Stimulated activated CD8-positive, alpha-beta memory T cell treated with anti-CD3 and anti-CD28 coated beads, Interleukin-4, amount 100 ng/mL, for 48 hours (primary cell): ENCODE results near the gene PRPF40A.
"Not testable (repeated sequence)": the region's sequence is repeated elsewhere in the genome, so short reads cannot be mapped to it uniquely, and the experiment has no call there.

Experiments
- DNase-seq: peaks from one replicate; pipeline ENCODE4 v3.0.0-alpha.2; 2020

The PRPF40A gene

GRCh38 chr2:152717228-152718075 lies at the start of gene PRPF40A:
Gene PRPF40A, minus strand, starts transcription at chr2:152717461. Its CDS starts 22 bp downstream, at chr2:152717439.
- DNase-seq: peak; percentile 98

- no peak for DNase-seq
These were observed 49.7 kb upstream of the PRPF40A start for GRCh38 chr2:152766928-152767327.

GRCh38 chr2:152763651-152764050 lies 46.4 kb upstream of the PRPF40A start:
- DNase-seq: no peak

GRCh38 chr2:152763208-152763607 lies 45.9 kb upstream of the PRPF40A start:
- DNase-seq: not testable (repeated sequence)

- DNase-seq: no peak
These were observed 44.9 kb upstream of the PRPF40A start for GRCh38 chr2:152762202-152762601.

- DNase-seq: no peak
These were observed 44.0 kb upstream of the PRPF40A start for GRCh38 chr2:152761214-152761613.

- no peak for DNase-seq
These were observed 42.2 kb upstream of the PRPF40A start for GRCh38 chr2:152759290-152760072.

GRCh38 chr2:152755029-152755428 lies 37.8 kb upstream of the PRPF40A start:
- no peak for DNase-seq

GRCh38 chr2:152747751-152748150 lies 30.5 kb upstream of the PRPF40A start:
- DNase-seq: not testable (repeated sequence)

GRCh38 chr2:152743002-152743401 lies 25.7 kb upstream of the PRPF40A start:
- no peak for DNase-seq

GRCh38 chr2:152740743-152741328 lies 23.6 kb upstream of the PRPF40A start:
- no peak for DNase-seq

- DNase-seq: not testable (repeated sequence)
These were observed 22.4 kb upstream of the PRPF40A start for GRCh38 chr2:152739705-152740104.

GRCh38 chr2:152738438-152738837 lies 21.2 kb upstream of the PRPF40A start:
- DNase-seq: no peak

GRCh38 chr2:152737509-152737908 lies 20.2 kb upstream of the PRPF40A start:
- DNase-seq: not testable (repeated sequence)

- DNase-seq: no peak
These were observed 13.5 kb upstream of the PRPF40A start for GRCh38 chr2:152730591-152731333.

GRCh38 chr2:152729844-152730243 lies 12.6 kb upstream of the PRPF40A start:
- no peak for DNase-seq

- DNase-seq: no peak
These were observed 6.7 kb upstream of the PRPF40A start for GRCh38 chr2:152723918-152724317.

GRCh38 chr2:152722639-152723038 lies 5.4 kb upstream of the PRPF40A start:
- not testable (repeated sequence) for DNase-seq

- DNase-seq: no peak
These were observed 3.5 kb upstream of the PRPF40A start for GRCh38 chr2:152720794-152721193.

GRCh38 chr2:152718909-152719645 lies 1.8 kb upstream of the PRPF40A start:
- DNase-seq: no peak

- peak; percentile 94 for DNase-seq
These were observed 1.0 kb upstream of the PRPF40A start, which contains the start of gene ARL6IP6 for GRCh38 chr2:152718076-152718908. Gene ARL6IP6, plus strand, starts transcription at chr2:152718620. Its CDS starts 5 bp downstream, at chr2:152718625.
